ENCODE results near the gene NMNAT1. TPM values are rescaled to one million over a fixed set of nuclear protein-coding genes. Genes with fewer than 3 reads are reported as not detected.

Gene NMNAT1
- total RNA-seq, 2 donors from 2014 or later: 10.0 to 13.9 TPM

- Histone ChIP-seq H3K36me3 (no peaks in the 10 kb centered on the region), H3K27ac (no peak overlapping the region), H3K4me1 (no peaks in the 10 kb centered on the region), H3K4me3 (no peak overlapping the region), H3K27me3 (no peaks in the 10 kb centered on the region), H3K9me3 (no peaks in the 10 kb centered on the region)
- DNase-seq (ENCODE audit: low spot score): no peak
- TF ChIP-seq, protein P1, sequence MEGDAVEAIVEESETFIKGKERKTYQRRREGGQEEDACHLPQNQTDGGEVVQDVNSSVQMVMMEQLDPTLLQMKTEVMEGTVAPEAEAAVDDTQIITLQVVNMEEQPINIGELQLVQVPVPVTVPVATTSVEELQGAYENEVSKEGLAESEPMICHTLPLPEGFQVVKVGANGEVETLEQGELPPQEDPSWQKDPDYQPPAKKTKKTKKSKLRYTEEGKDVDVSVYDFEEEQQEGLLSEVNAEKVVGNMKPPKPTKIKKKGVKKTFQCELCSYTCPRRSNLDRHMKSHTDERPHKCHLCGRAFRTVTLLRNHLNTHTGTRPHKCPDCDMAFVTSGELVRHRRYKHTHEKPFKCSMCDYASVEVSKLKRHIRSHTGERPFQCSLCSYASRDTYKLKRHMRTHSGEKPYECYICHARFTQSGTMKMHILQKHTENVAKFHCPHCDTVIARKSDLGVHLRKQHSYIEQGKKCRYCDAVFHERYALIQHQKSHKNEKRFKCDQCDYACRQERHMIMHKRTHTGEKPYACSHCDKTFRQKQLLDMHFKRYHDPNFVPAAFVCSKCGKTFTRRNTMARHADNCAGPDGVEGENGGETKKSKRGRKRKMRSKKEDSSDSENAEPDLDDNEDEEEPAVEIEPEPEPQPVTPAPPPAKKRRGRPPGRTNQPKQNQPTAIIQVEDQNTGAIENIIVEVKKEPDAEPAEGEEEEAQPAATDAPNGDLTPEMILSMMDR (IDR thresholded peaks at IDR 0.05): no peak
Observed at GRCh38 chr1:9960706-9961562, 17.7 kb downstream of the NMNAT1 start.

DNA sequence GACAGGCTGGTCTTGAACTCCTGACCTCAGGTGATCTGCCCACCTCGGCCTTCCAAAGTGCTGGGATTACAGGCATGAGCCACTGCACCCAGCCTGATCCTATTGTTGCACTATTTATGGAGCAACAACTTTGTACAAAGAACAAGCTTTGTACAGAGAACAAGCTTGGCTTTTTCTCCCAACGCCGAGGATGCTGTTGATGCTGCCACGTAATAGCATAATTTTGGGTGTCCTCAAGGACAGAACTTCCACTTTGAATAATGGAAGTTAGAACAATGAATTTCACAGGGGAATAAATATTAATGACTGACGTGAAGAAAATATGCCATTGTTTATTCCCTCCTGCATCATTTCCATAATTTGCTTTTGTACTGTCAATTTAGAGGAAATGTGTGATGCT lies 41.0 kb downstream of the NMNAT1 start:
- Histone ChIP-seq H3K4me1 (peaks cover 0 to 4% of the 10 kb centered on the region in 2 donors), H3K4me3 (no peak overlapping the region), H3K36me3 (peaks cover 23% of the 10 kb centered on the region), H3K9me3 (no peaks in the 10 kb centered on the region), H3K27ac (peak overlapping the region in 1 of 2 donors; percentile 49), H3K27me3 (no peaks in the 10 kb centered on the region)
- TF ChIP-seq, protein P1 (IDR thresholded peaks at IDR 0.05): no peak
- DNase-seq (ENCODE audit: low spot score): no peak

- TF ChIP-seq, protein P1 (IDR thresholded peaks at IDR 0.05): no peak
- peaks cover 23% of the 10 kb centered on the region for H3K36me3 ChIP-seq
Observed at GRCh38 chr1:9985001-9985400, 41.7 kb downstream of the NMNAT1 start.

GRCh38 chr1:9989773-9990172 lies 46.5 kb downstream of the NMNAT1 start:
- DNase-seq (ENCODE audit: low spot score): no peak
- Histone ChIP-seq H3K27me3 (no peaks in the 10 kb centered on the region), H3K27ac (peak overlapping the region in 1 of 2 donors; percentile 60), H3K4me3 (no peak overlapping the region), H3K9me3 (no peaks in the 10 kb centered on the region), H3K4me1 (peaks cover 0 to 18% of the 10 kb centered on the region in 2 donors), H3K36me3 (no peaks in the 10 kb centered on the region)
- TF ChIP-seq, protein P1 (IDR thresholded peaks at IDR 0.05): no peak

More at GRCh38 chr1:9985001-9985400, 41.7 kb downstream of the NMNAT1 start:
- Histone ChIP-seq H3K27me3 (no peaks in the 10 kb centered on the region), H3K4me3 (no peak overlapping the region), H3K27ac (peak overlapping the region in 1 of 2 donors; percentile 54), H3K9me3 (no peaks in the 10 kb centered on the region), H3K4me1 (peaks cover 0 to 7% of the 10 kb centered on the region in 2 donors)
- DNase-seq (ENCODE audit: low spot score): no peak

DNA sequence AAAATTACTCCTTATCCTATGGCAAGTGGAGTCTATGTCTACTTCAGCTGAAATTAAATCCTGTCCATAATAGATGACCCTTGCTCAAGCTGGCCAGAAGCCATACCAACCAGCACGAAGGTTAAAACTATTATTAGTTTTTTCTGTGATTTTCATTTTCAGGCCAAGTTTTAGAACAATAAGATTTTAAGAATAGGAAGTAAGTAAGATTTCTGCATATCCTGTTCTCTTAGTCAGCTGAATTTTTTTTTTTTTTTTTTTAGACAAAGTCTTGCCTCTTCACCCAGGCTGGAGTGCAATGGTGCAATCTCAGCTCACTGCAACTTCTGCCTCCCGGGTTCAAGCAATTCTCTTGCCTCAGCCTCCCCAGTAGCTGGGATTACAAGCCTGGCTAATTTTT lies 47.7 kb downstream of the NMNAT1 start:
- Histone ChIP-seq H3K4me1 (peaks cover 0 to 18% of the 10 kb centered on the region in 2 donors), H3K9me3 (no peaks in the 10 kb centered on the region), H3K36me3 (no peaks in the 10 kb centered on the region), H3K27me3 (no peaks in the 10 kb centered on the region), H3K4me3 (no peak overlapping the region), H3K27ac (peak overlapping the region; percentile 52 to 60)
- TF ChIP-seq, protein P1 (IDR thresholded peaks at IDR 0.05): no peak
- DNase-seq (ENCODE audit: low spot score): no peak

Measured in right atrium auricular region (tissue), 2 donors.